A204.1 (cell line): ENCODE results near the gene MGRN1.
"Not testable (repeated sequence)": the region's sequence is repeated elsewhere in the genome, so short reads cannot be mapped to it uniquely, and the experiment has no call there.

Source experiments
- FAIRE-seq: peaks from 2 replicates; lab custom pipeline; 2012; peaks lifted over from hg19 to GRCh38; lab: Jason Lieb, UNC

MGRN1 gene

GRCh38 chr16:4624827-4625559, 367 bp downstream of the MGRN1 start:
- FAIRE-seq = no peak

- FAIRE-seq = no peak
Measured at GRCh38 chr16:4625560-4626159, 1.0 kb downstream of the MGRN1 start.

- no peak for FAIRE-seq
Measured at GRCh38 chr16:4626396-4626795, 1.8 kb downstream of the MGRN1 start.

GRCh38 chr16:4628283-4628682, 3.7 kb downstream of the MGRN1 start:
- FAIRE-seq = no peak

- no peak for FAIRE-seq
Measured at GRCh38 chr16:4631444-4631843, 6.8 kb downstream of the MGRN1 start.

GRCh38 chr16:4633910-4634635, 9.4 kb downstream of the MGRN1 start:
- no peak for FAIRE-seq

GRCh38 chr16:4634768-4635167, 10.1 kb downstream of the MGRN1 start:
- FAIRE-seq = no peak

- FAIRE-seq = no peak
Measured at GRCh38 chr16:4636196-4636595, 11.6 kb downstream of the MGRN1 start.

GRCh38 chr16:4637501-4638166, 13.0 kb downstream of the MGRN1 start:
- no peak for FAIRE-seq

- FAIRE-seq = no peak
Measured at GRCh38 chr16:4639899-4640509, 15.4 kb downstream of the MGRN1 start.

GRCh38 chr16:4640572-4641305, 16.1 kb downstream of the MGRN1 start:
- no peak for FAIRE-seq

- no peak for FAIRE-seq
Measured at GRCh38 chr16:4641306-4641687, 16.7 kb downstream of the MGRN1 start.

GRCh38 chr16:4641895-4642294, 17.3 kb downstream of the MGRN1 start:
- no peak for FAIRE-seq

GRCh38 chr16:4646773-4647643, 22.4 kb downstream of the MGRN1 start:
- FAIRE-seq = no peak

GRCh38 chr16:4647644-4647980, 23.0 kb downstream of the MGRN1 start:
- no peak for FAIRE-seq

GRCh38 chr16:4648917-4649316, 24.3 kb downstream of the MGRN1 start:
- no peak for FAIRE-seq

GRCh38 chr16:4649744-4650442, 25.3 kb downstream of the MGRN1 start:
- no peak for FAIRE-seq

- not testable (repeated sequence) for FAIRE-seq
Measured at GRCh38 chr16:4650443-4651074, 25.9 kb downstream of the MGRN1 start.

GRCh38 chr16:4651827-4652226, 27.2 kb downstream of the MGRN1 start:
- no peak for FAIRE-seq

GRCh38 chr16:4652561-4652960, 27.9 kb downstream of the MGRN1 start:
- no peak for FAIRE-seq
